WTC11 (cell line): ENCODE measurements around the gene RHEB.

Experiments used
- FOXK1 ChIP-seq: sonication (generic); formaldehyde crosslinking; IDR thresholded peaks from 2 replicates; pipeline ENCODE4 v1.8.0; 2022; ENCODE audit warnings: mild to moderate bottlenecking, moderate library complexity, missing genetic modification reagents
- NFYB ChIP-seq: sonication (generic); formaldehyde crosslinking; conservative IDR thresholded peaks from 2 replicates; pipeline ENCODE4 v1.8.0; 2022; ENCODE audit warnings: low read depth, missing genetic modification reagents
- TF ChIP-seq, protein P1 (sequence below): sonication (generic); formaldehyde crosslinking; IDR thresholded peaks from 2 replicates; pipeline ENCODE4 v1.8.1; 2022; ENCODE audit warnings: mild to moderate bottlenecking, missing genetic modification reagents, moderate library complexity, borderline replicate concordance
- TF ChIP-seq, protein P2 (sequence below): sonication (generic); formaldehyde crosslinking; IDR thresholded peaks from 2 replicates; pipeline ENCODE4 v1.8.1; 2023; ENCODE audit warnings: mild to moderate bottlenecking, missing genetic modification reagents

DNA sequence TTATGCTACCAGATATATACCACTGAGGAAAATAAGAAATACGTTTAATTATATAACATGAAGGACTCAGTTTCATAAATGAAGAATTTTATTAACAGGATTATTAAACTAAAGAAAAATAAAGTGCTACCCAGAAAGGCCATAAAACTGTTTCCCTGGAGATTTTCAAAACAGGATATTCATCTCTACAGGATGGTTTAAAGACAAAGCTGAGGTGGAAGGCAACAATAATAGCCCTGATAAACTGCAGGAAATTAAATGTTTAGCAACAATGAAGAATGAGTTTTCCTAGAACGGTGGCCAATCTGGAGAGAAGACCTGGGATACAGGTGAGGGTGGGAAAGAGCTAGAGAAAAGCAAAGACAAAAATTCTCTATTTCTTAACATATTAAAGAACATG, 11.9 kb downstream of the RHEB start:
- TF ChIP-seq FOXK1 (no peak), NFYB (CRISPR knock-in tag) (no peak)
- TF ChIP-seq, protein P1, sequence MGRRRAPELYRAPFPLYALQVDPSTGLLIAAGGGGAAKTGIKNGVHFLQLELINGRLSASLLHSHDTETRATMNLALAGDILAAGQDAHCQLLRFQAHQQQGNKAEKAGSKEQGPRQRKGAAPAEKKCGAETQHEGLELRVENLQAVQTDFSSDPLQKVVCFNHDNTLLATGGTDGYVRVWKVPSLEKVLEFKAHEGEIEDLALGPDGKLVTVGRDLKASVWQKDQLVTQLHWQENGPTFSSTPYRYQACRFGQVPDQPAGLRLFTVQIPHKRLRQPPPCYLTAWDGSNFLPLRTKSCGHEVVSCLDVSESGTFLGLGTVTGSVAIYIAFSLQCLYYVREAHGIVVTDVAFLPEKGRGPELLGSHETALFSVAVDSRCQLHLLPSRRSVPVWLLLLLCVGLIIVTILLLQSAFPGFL (CRISPR knock-in tag), result no peak
- TF ChIP-seq, protein P2, sequence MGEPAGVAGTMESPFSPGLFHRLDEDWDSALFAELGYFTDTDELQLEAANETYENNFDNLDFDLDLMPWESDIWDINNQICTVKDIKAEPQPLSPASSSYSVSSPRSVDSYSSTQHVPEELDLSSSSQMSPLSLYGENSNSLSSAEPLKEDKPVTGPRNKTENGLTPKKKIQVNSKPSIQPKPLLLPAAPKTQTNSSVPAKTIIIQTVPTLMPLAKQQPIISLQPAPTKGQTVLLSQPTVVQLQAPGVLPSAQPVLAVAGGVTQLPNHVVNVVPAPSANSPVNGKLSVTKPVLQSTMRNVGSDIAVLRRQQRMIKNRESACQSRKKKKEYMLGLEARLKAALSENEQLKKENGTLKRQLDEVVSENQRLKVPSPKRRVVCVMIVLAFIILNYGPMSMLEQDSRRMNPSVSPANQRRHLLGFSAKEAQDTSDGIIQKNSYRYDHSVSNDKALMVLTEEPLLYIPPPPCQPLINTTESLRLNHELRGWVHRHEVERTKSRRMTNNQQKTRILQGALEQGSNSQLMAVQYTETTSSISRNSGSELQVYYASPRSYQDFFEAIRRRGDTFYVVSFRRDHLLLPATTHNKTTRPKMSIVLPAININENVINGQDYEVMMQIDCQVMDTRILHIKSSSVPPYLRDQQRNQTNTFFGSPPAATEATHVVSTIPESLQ, result no peak
